Measurements from ENCODE around the gene ELFN1.
"Not testable (repeated sequence)": the region's sequence is repeated elsewhere in the genome, so short reads cannot be mapped to it uniquely, and the experiment has no call there.

Gene ELFN1

DNA sequence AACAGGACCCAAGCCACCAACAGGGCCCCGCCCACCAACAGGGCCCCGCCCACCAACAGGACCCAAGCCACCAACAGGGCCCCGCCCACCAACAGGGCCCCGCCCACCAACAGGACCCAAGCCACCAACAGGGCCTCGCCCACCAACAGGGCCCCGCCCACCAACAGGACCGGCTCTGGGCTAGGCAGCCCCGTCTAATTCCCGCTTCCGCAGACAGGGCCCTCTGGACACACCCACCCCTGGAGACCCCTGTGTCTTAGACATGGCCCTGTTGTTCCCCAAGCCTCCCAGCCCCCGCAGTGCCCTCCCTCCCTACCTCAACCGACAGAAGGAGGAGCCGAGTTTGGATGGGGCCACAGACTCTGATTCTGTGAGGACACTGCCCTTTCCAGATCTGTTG, 49.2 kb downstream of the ELFN1 start:
- H3K36me3 ChIP-seq (ENCODE audit: control insufficient read depth, insufficient read depth, low read length, severe bottlenecking); H3K9me3 ChIP-seq (ENCODE audit: control insufficient read depth, low read length); DNase-seq (ENCODE audit: low read depth); H3K27me3 ChIP-seq (replicated peaks; ENCODE audit: control insufficient read depth, insufficient read depth, low read length); H3K9ac ChIP-seq (ENCODE audit: low read length); H3K4me3 ChIP-seq (ENCODE audit: low read length): not testable (repeated sequence)
- peaks cover 18% of the 10 kb centered on the region for H3K4me1 ChIP-seq (ENCODE audit: control insufficient read depth, insufficient read depth, low read length)

GRCh38 chr7:1719913-1720312, 49.8 kb downstream of the ELFN1 start:
- H3K36me3 ChIP-seq (ENCODE audit: control insufficient read depth, insufficient read depth, low read length, severe bottlenecking): no peaks in the 10 kb centered on the region
- peaks cover 2% of the 10 kb centered on the region for H3K9me3 ChIP-seq (ENCODE audit: control insufficient read depth, low read length)
- peaks cover 3% of the 10 kb centered on the region for H3K27me3 ChIP-seq (replicated peaks; ENCODE audit: control insufficient read depth, insufficient read depth, low read length)
- DNase-seq (ENCODE audit: low read depth): no peak
- H3K9ac ChIP-seq (ENCODE audit: low read length): no peak overlapping the region
- H3K4me1 ChIP-seq (ENCODE audit: control insufficient read depth, insufficient read depth, low read length): peaks cover 21% of the 10 kb centered on the region
- H3K4me3 ChIP-seq (ENCODE audit: low read length): no peak overlapping the region

DNA sequence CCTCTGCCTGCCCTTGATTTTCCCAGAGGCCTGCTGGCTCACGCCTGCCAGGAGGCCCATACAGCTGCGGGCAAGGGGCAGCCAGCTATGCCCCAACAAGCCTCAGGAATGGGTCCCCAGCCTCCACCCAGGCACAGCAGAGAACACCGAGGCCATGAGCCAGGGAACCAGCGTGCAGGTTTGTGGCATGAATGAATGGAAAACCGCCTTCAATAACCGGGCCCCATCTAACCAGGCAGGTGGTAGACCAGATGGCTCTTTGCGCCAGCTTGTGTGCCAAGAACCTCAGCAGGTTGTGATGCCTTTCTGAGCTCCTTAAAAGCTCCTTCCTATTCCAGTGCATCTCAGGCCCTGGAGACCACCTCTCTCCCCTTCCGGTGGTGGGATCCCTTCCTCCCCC, 50.2 kb downstream of the ELFN1 start:
- Histone ChIP-seq H3K4me1 (ENCODE audit: control insufficient read depth, insufficient read depth, low read length) (peaks cover 23% of the 10 kb centered on the region), H3K36me3 (ENCODE audit: control insufficient read depth, insufficient read depth, low read length, severe bottlenecking) (no peaks in the 10 kb centered on the region), H3K27me3 (replicated peaks; ENCODE audit: control insufficient read depth, insufficient read depth, low read length) (peaks cover 5% of the 10 kb centered on the region), H3K9ac (ENCODE audit: low read length) (no peak overlapping the region), H3K4me3 (ENCODE audit: low read length) (no peak overlapping the region), H3K9me3 (ENCODE audit: control insufficient read depth, low read length) (no peaks in the 10 kb centered on the region)
- no peak for DNase-seq (ENCODE audit: low read depth)

DNA sequence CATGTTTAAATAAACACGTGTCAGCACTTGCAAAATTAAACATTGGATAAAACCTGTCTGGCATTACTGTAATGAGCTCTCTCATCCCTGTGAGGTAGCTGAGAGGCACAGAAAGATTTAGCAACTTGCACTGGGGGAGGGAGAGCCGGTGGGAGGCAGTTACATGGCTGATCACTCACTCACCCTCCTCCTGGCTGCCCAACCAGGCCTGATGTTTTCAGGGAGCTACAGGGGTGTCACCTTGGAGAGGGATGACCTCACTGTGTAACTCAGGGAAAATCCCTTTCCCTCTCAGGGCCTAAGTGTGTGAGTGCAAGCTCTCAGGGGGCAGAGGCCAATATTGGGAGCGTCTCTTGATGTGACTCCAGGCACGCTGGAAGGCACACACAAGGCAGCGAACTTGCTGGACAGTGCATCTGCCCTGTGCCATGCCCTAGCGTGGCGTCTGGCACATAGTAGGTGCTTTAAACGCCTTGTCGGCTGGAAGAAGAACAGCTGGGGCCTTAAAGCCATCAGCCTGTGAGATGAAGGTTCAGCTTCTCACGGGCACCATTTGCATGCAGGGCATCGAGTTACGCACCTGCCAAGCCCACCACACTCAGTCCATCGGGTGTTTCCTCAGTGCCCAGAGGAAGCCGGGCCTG, 51.1 kb downstream of the ELFN1 start:
- no peak overlapping the region for H3K9ac ChIP-seq (ENCODE audit: low read length)
- no peak overlapping the region for H3K4me3 ChIP-seq (ENCODE audit: low read length)
- peaks cover 29% of the 10 kb centered on the region for H3K4me1 ChIP-seq (ENCODE audit: control insufficient read depth, insufficient read depth, low read length)
- no peaks in the 10 kb centered on the region for H3K36me3 ChIP-seq (ENCODE audit: control insufficient read depth, insufficient read depth, low read length, severe bottlenecking)
- H3K27me3 ChIP-seq (replicated peaks; ENCODE audit: control insufficient read depth, insufficient read depth, low read length): peaks cover 12% of the 10 kb centered on the region
- no peaks in the 10 kb centered on the region for H3K9me3 ChIP-seq (ENCODE audit: control insufficient read depth, low read length)
- no peak for DNase-seq (ENCODE audit: low read depth)

GRCh38 chr7:1723254-1723653, 53.2 kb downstream of the ELFN1 start:
- Histone ChIP-seq H3K36me3 (ENCODE audit: control insufficient read depth, insufficient read depth, low read length, severe bottlenecking) (no peaks in the 10 kb centered on the region), H3K27me3 (replicated peaks; ENCODE audit: control insufficient read depth, insufficient read depth, low read length) (peaks cover 27% of the 10 kb centered on the region), H3K9ac (ENCODE audit: low read length) (no peak overlapping the region), H3K4me3 (ENCODE audit: low read length) (no peak overlapping the region), H3K4me1 (ENCODE audit: control insufficient read depth, insufficient read depth, low read length) (peaks cover 14% of the 10 kb centered on the region), H3K9me3 (ENCODE audit: control insufficient read depth, low read length) (no peaks in the 10 kb centered on the region)
- DNase-seq (ENCODE audit: low read depth): no peak

DNA sequence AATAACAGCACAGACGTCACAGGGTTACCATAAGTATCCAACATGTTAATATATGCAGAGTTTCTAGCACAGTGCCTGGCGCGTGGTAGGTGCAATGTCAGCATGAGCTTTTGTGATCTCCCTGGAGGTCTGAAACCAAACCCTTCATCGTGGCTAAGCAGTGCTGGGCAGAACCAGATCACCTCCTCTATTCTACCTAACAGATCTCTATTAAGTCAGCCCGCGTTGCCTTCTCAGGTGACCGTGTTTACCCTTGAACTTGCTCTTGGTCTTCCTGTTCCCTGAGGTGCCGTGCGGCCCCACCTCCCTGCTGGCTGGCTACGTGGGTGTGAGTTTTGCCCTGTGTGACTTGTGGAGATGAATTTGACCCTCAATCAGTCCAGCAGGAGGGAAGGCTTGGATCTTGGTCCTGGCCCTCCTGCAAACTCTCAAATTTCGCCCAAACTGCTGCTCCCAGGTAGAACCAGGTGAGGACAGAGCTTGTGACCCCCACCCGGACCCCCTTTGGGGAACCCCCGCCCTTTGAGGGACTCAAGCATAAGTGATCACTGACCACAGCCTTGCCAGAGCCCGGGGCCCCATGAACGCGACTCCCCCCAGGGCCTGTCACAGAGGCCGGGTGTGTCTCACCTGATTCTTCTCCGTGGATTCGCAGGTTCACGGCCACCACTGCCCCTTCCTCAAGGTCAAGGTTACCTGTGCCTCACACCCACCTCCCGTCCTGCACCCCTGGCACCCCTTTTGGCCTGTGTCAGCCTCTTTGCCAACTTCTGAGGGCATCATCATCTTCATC, 54.2 kb downstream of the ELFN1 start:
- Histone ChIP-seq H3K9ac (ENCODE audit: low read length) (no peak overlapping the region), H3K4me3 (ENCODE audit: low read length) (no peak overlapping the region), H3K9me3 (ENCODE audit: control insufficient read depth, low read length) (peaks cover 9% of the 10 kb centered on the region), H3K36me3 (ENCODE audit: control insufficient read depth, insufficient read depth, low read length, severe bottlenecking) (no peaks in the 10 kb centered on the region), H3K27me3 (replicated peaks; ENCODE audit: control insufficient read depth, insufficient read depth, low read length) (peaks cover 30% of the 10 kb centered on the region), H3K4me1 (ENCODE audit: control insufficient read depth, insufficient read depth, low read length) (peaks cover 14% of the 10 kb centered on the region)
- no peak for DNase-seq (ENCODE audit: low read depth)

GRCh38 chr7:1725199-1725690, 55.2 kb downstream of the ELFN1 start:
- Histone ChIP-seq H3K9ac (ENCODE audit: low read length) (no peak overlapping the region), H3K9me3 (ENCODE audit: control insufficient read depth, low read length) (peaks cover 18% of the 10 kb centered on the region), H3K4me1 (ENCODE audit: control insufficient read depth, insufficient read depth, low read length) (peaks cover 14% of the 10 kb centered on the region), H3K36me3 (ENCODE audit: control insufficient read depth, insufficient read depth, low read length, severe bottlenecking) (no peaks in the 10 kb centered on the region), H3K27me3 (replicated peaks; ENCODE audit: control insufficient read depth, insufficient read depth, low read length) (peaks cover 30% of the 10 kb centered on the region), H3K4me3 (ENCODE audit: low read length) (no peak overlapping the region)
- no peak for DNase-seq (ENCODE audit: low read depth)

GRCh38 chr7:1725766-1726630, 55.9 kb downstream of the ELFN1 start:
- Histone ChIP-seq H3K4me3 (ENCODE audit: low read length) (no peak overlapping the region), H3K4me1 (ENCODE audit: control insufficient read depth, insufficient read depth, low read length) (peaks cover 12% of the 10 kb centered on the region), H3K9ac (ENCODE audit: low read length) (no peak overlapping the region), H3K9me3 (ENCODE audit: control insufficient read depth, low read length) (peaks cover 26% of the 10 kb centered on the region), H3K36me3 (ENCODE audit: control insufficient read depth, insufficient read depth, low read length, severe bottlenecking) (no peaks in the 10 kb centered on the region), H3K27me3 (replicated peaks; ENCODE audit: control insufficient read depth, insufficient read depth, low read length) (peaks cover 30% of the 10 kb centered on the region)
- DNase-seq (ENCODE audit: low read depth): no peak

- H3K9ac ChIP-seq (ENCODE audit: low read length): no peak overlapping the region
- H3K36me3 ChIP-seq (ENCODE audit: control insufficient read depth, insufficient read depth, low read length, severe bottlenecking): no peaks in the 10 kb centered on the region
- H3K4me3 ChIP-seq (ENCODE audit: low read length): no peak overlapping the region
- peaks cover 12% of the 10 kb centered on the region for H3K4me1 ChIP-seq (ENCODE audit: control insufficient read depth, insufficient read depth, low read length)
- H3K27me3 ChIP-seq (replicated peaks; ENCODE audit: control insufficient read depth, insufficient read depth, low read length): peaks cover 30% of the 10 kb centered on the region
- H3K9me3 ChIP-seq (ENCODE audit: control insufficient read depth, low read length): peaks cover 30% of the 10 kb centered on the region
- DNase-seq (ENCODE audit: low read depth): no peak
Measured at GRCh38 chr7:1727079-1727478, 57.0 kb downstream of the ELFN1 start.

- no peak overlapping the region for H3K9ac ChIP-seq (ENCODE audit: low read length)
- no peak overlapping the region for H3K4me3 ChIP-seq (ENCODE audit: low read length)
- peaks cover 30% of the 10 kb centered on the region for H3K9me3 ChIP-seq (ENCODE audit: control insufficient read depth, low read length)
- no peaks in the 10 kb centered on the region for H3K36me3 ChIP-seq (ENCODE audit: control insufficient read depth, insufficient read depth, low read length, severe bottlenecking)
- peaks cover 12% of the 10 kb centered on the region for H3K4me1 ChIP-seq (ENCODE audit: control insufficient read depth, insufficient read depth, low read length)
- DNase-seq (ENCODE audit: low read depth): no peak
- H3K27me3 ChIP-seq (replicated peaks; ENCODE audit: control insufficient read depth, insufficient read depth, low read length): peaks cover 30% of the 10 kb centered on the region
Measured at GRCh38 chr7:1727812-1728570, 57.9 kb downstream of the ELFN1 start.
